Activated T-helper 2 cell treated with anti-CD3 and anti-CD28 coated beads, Interferon-gamma antibody, Interleukin-2, Interleukin-4, amounts not matched to agents 10 μg/mL and 5 μg/mL and 100 μg/mL, durations not matched to agents 14 hours and 24 hours and 36 hours (primary cell): Measurements from ENCODE around the gene TULP3. TPM values are rescaled to one million over a fixed set of nuclear protein-coding genes. Genes with fewer than 3 reads are reported as not detected.

Experiments used
- DNase-seq: peaks from one replicate; pipeline ENCODE4 v3.0.0; 2021; ENCODE audit warnings: low spot score
- H3K27ac Mint-ChIP-seq: one replicate; pipeline ENCODE4 v1.8.0; 2021; ENCODE audit warnings: mixed read lengths
- H3K27me3 Mint-ChIP-seq: one replicate; pipeline ENCODE4 v1.8.0; 2021; ENCODE audit warnings: low read depth, mixed read lengths
- H3K36me3 Mint-ChIP-seq: one replicate; pipeline ENCODE4 v1.8.0; 2021; ENCODE audit warnings: low read depth, mixed read lengths
- H3K4me1 Mint-ChIP-seq: one replicate; pipeline ENCODE4 v1.8.0; 2021; ENCODE audit warnings: low read depth, mixed read lengths
- H3K4me3 Mint-ChIP-seq: one replicate; pipeline ENCODE4 v1.8.0; 2021; ENCODE audit warnings: low read depth, mild to moderate bottlenecking, moderate library complexity, mixed read lengths
- H3K9me3 Mint-ChIP-seq: one replicate; pipeline ENCODE4 v1.8.0; 2021; ENCODE audit warnings: mixed read lengths
- intact Hi-C: fragments of 100-400 bp; cut with micrococcal nuclease; formaldehyde crosslinking; loops from one replicate; pipeline ENCODE4 v1.15.1; 2023
- total RNA-seq: library from RNA; stranded (reverse); gene quantifications from 2 replicates; pipeline ENCODE4 v1.2.3, GENCODE V29; 2022

Gene TULP3
- total RNA-seq, 1 donor from 2014 or later, result 6.4 TPM

- Mint-ChIP-seq H3K9me3 (no peaks in the 10 kb centered on the region), H3K4me1 (no peaks in the 10 kb centered on the region), H3K27me3 (peaks cover 2% of the 10 kb centered on the region), H3K27ac (no peak overlapping the region), H3K4me3 (no peak overlapping the region), H3K36me3 (no peaks in the 10 kb centered on the region)
- intact Hi-C loops, result loop anchor here (1.0 to 10.0 kb wide), 2 partner anchors 60 to 91 kb away; no protein-coding TSS in a partner anchor
- DNase-seq, result peak; percentile 31
These were observed 53.8 kb downstream of the TULP3 start for GRCh38 chr12:2944401-2945047.

- Mint-ChIP-seq H3K4me1 (no peaks in the 10 kb centered on the region), H3K9me3 (no peaks in the 10 kb centered on the region), H3K27ac (no peak overlapping the region), H3K27me3 (peaks cover 3% of the 10 kb centered on the region), H3K36me3 (no peaks in the 10 kb centered on the region), H3K4me3 (no peak overlapping the region)
- intact Hi-C loops, result loop anchor here (10.0 kb wide), 1 partner anchor 65 kb away; no protein-coding TSS in a partner anchor
- no peak for DNase-seq
These were observed 58.7 kb downstream of the TULP3 start for GRCh38 chr12:2949411-2949810.

GRCh38 chr12:2955888-2956287 lies 65.2 kb downstream of the TULP3 start:
- intact Hi-C loops, result loop anchor here (10.0 kb wide), 1 partner anchor 1281 kb away; no protein-coding TSS in a partner anchor
- Mint-ChIP-seq H3K4me3 (no peak overlapping the region), H3K4me1 (peaks cover 11% of the 10 kb centered on the region), H3K27me3 (peaks cover 32% of the 10 kb centered on the region), H3K36me3 (no peaks in the 10 kb centered on the region), H3K9me3 (no peaks in the 10 kb centered on the region), H3K27ac (no peak overlapping the region)
- no peak for DNase-seq

GRCh38 chr12:2957816-2958431 lies 67.2 kb downstream of the TULP3 start:
- no peak for DNase-seq
- Mint-ChIP-seq H3K36me3 (no peaks in the 10 kb centered on the region), H3K9me3 (no peaks in the 10 kb centered on the region), H3K27ac (no peak overlapping the region), H3K27me3 (peaks cover 44% of the 10 kb centered on the region), H3K4me3 (peak overlapping the region; percentile 85), H3K4me1 (peaks cover 12% of the 10 kb centered on the region)
- intact Hi-C loops, result loop anchor here (10.0 kb wide), 1 partner anchor 1283 kb away; no protein-coding TSS in a partner anchor

GRCh38 chr12:2958432-2959191 lies 67.9 kb downstream of the TULP3 start:
- Mint-ChIP-seq H3K4me1 (peaks cover 12% of the 10 kb centered on the region), H3K4me3 (peak overlapping the region; percentile 85), H3K27ac (peak overlapping the region; percentile 80), H3K9me3 (no peaks in the 10 kb centered on the region), H3K27me3 (peaks cover 51% of the 10 kb centered on the region), H3K36me3 (no peaks in the 10 kb centered on the region)
- intact Hi-C loops, result loop anchor here (10.0 kb wide), 1 partner anchor 1284 kb away; no protein-coding TSS in a partner anchor
- DNase-seq, result no peak

- Mint-ChIP-seq H3K36me3 (no peaks in the 10 kb centered on the region), H3K27me3 (peaks cover 52% of the 10 kb centered on the region), H3K4me1 (peaks cover 12% of the 10 kb centered on the region), H3K27ac (peak within 1 kb of the TSS; percentile 80), H3K9me3 (no peaks in the 10 kb centered on the region), H3K4me3 (peak within 1 kb of the TSS; percentile 85)
- no peak for DNase-seq
- intact Hi-C loops, result loop anchor here (10.0 kb wide), 1 partner anchor 1284 kb away; no protein-coding TSS in a partner anchor
These were observed 68.5 kb downstream of the TULP3 start, which contains the start of gene TEAD4 for GRCh38 chr12:2959192-2959504. Gene TEAD4 (plus strand): TSS chr12:2959397.

- Mint-ChIP-seq H3K9me3 (no peaks in the 10 kb centered on the region), H3K4me1 (peaks cover 12% of the 10 kb centered on the region), H3K4me3 (peak overlapping the region; percentile 75), H3K27me3 (peaks cover 52% of the 10 kb centered on the region), H3K36me3 (no peaks in the 10 kb centered on the region), H3K27ac (no peak overlapping the region)
- intact Hi-C loops, result loop anchor here (10.0 kb wide), 1 partner anchor 1285 kb away; no protein-coding TSS in a partner anchor
- no peak for DNase-seq
These were observed 69.1 kb downstream of the TULP3 start for GRCh38 chr12:2959505-2960389.

GRCh38 chr12:2960390-2960956 lies 69.8 kb downstream of the TULP3 start:
- peaks cover 12% of the 10 kb centered on the region for H3K4me1 Mint-ChIP-seq
- DNase-seq, result no peak
- intact Hi-C loops, result no loop called here
- H3K9me3 Mint-ChIP-seq, result no peaks in the 10 kb centered on the region
- H3K27ac Mint-ChIP-seq, result no peak overlapping the region
- H3K36me3 Mint-ChIP-seq, result no peaks in the 10 kb centered on the region
- peaks cover 52% of the 10 kb centered on the region for H3K27me3 Mint-ChIP-seq
- H3K4me3 Mint-ChIP-seq, result peak overlapping the region; percentile 75

GRCh38 chr12:2960996-2961616 lies 70.4 kb downstream of the TULP3 start:
- Mint-ChIP-seq H3K9me3 (no peaks in the 10 kb centered on the region), H3K27me3 (peaks cover 49% of the 10 kb centered on the region), H3K4me3 (peak overlapping the region; percentile 75), H3K36me3 (no peaks in the 10 kb centered on the region), H3K27ac (no peak overlapping the region), H3K4me1 (peaks cover 12% of the 10 kb centered on the region)
- intact Hi-C loops, result no loop called here
- DNase-seq, result no peak

- H3K4me3 Mint-ChIP-seq, result no peak overlapping the region
- H3K27me3 Mint-ChIP-seq, result peaks cover 44% of the 10 kb centered on the region
- intact Hi-C loops, result no loop called here
- H3K27ac Mint-ChIP-seq, result no peak overlapping the region
- H3K9me3 Mint-ChIP-seq, result no peaks in the 10 kb centered on the region
- DNase-seq, result no peak
- no peaks in the 10 kb centered on the region for H3K36me3 Mint-ChIP-seq
- peaks cover 12% of the 10 kb centered on the region for H3K4me1 Mint-ChIP-seq
These were observed 71.0 kb downstream of the TULP3 start for GRCh38 chr12:2961705-2962104.

GRCh38 chr12:2963154-2963759 lies 72.6 kb downstream of the TULP3 start:
- no peak for DNase-seq
- intact Hi-C loops, result no loop called here
- Mint-ChIP-seq H3K27ac (no peak overlapping the region), H3K4me3 (no peak overlapping the region), H3K27me3 (peaks cover 33% of the 10 kb centered on the region), H3K36me3 (no peaks in the 10 kb centered on the region), H3K4me1 (peaks cover 12% of the 10 kb centered on the region), H3K9me3 (no peaks in the 10 kb centered on the region)
